Endothelial cell of hepatic sinusoid (primary cell): Measurements from ENCODE around the gene SPINK6.

Experiments used
- in situ Hi-C: cut with HindIII; loops from 2 replicates; pipeline ENCODE4 v1.10.0; 2017; ENCODE audit warnings: low sequenced_read_pairs

Gene SPINK6, protein sequence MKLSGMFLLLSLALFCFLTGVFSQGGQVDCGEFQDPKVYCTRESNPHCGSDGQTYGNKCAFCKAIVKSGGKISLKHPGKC

GRCh38 chr5:148202531-148203203 is at the start of gene SPINK6:
Gene SPINK6 (plus strand): TSS chr5:148203042. CDS start chr5:148203097, 55 bp downstream.
- in situ Hi-C loops = no loop called here

GRCh38 chr5:148156609-148157008 is 46.2 kb upstream of the SPINK6 start:
- in situ Hi-C loops = no loop called here

DNA sequence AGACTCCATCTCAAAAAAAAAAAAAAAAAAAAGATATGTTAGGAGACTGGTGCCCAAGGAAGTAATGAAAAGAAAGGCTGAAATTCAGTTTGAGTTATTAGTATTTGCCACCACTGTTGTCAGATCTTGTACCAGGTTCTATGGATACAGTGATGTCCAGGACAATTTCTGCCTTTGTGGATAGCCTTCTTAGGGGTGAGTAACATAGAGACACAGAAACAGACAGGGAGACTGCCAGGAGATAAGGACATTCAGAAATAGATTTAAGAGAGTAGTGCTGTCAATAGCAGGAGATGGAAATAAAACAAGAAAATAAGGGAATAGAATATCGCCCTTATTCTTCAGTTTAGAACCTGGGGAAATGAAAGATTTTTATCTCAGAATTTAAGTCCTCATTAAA is 40.8 kb upstream of the SPINK6 start:
- in situ Hi-C loops = no loop called here

GRCh38 chr5:148163345-148163744 is 39.5 kb upstream of the SPINK6 start:
- in situ Hi-C loops = no loop called here

- in situ Hi-C loops = no loop called here
These were observed 36.1 kb upstream of the SPINK6 start for GRCh38 chr5:148166550-148167283.

DNA sequence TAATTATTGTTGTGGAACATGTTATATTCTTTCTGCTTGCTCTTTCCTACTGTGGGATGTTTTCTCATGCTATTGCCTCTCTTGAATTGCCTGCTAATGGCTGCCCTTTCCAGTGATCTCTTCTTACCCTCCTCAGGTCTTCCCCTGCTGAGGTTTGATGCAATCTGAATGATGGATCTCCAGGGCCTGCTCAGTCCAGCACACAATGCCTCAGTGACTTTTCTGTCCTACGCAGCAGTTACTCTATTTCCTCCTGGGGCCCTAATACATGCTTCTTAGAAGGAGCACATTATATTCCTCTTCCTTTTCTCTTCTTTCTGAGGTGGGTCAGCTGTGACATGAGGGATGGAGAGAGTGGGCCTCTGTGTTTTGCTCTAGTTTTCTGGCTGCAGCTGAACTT is 34.6 kb upstream of the SPINK6 start, which contains the start of gene SPINK14:
SPINK14 (plus strand) TSS at position 301 of the 400 bp plus-strand sequence. CDS start 1,187 bp downstream, outside the sequence.
- in situ Hi-C loops = no loop called here

GRCh38 chr5:148172377-148172776 is 30.5 kb upstream of the SPINK6 start:
- in situ Hi-C loops = no loop called here

- in situ Hi-C loops = loop anchor here (25.0 kb wide), 1 partner anchor 911 kb away; no protein-coding TSS in a partner anchor
These were observed 26.4 kb upstream of the SPINK6 start for GRCh38 chr5:148176480-148176879.

DNA sequence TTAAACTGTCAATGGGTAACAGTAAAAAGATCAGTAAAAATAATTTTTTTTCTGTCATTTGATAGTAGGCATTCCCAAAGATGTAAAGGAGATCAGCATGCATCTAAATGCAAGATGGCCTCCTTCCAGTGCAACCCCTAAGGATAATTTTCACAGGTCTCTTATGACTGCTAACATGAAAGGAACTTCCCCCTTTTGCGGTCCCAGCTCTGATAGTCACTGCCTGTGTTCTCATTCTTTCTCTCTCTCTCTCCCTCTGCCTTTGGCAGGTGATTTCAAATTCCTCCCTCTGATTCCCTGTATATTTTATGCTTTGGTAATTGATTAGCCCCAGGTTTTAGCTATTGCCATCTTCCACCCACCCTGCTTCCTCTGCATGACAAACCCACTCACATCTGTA is 25.6 kb upstream of the SPINK6 start:
- in situ Hi-C loops = loop anchor here (25.0 kb wide), 1 partner anchor 910 kb away; no protein-coding TSS in a partner anchor

GRCh38 chr5:148179234-148179824 is 23.5 kb upstream of the SPINK6 start:
- in situ Hi-C loops = loop anchor here (25.0 kb wide), 1 partner anchor 908 kb away; no protein-coding TSS in a partner anchor

DNA sequence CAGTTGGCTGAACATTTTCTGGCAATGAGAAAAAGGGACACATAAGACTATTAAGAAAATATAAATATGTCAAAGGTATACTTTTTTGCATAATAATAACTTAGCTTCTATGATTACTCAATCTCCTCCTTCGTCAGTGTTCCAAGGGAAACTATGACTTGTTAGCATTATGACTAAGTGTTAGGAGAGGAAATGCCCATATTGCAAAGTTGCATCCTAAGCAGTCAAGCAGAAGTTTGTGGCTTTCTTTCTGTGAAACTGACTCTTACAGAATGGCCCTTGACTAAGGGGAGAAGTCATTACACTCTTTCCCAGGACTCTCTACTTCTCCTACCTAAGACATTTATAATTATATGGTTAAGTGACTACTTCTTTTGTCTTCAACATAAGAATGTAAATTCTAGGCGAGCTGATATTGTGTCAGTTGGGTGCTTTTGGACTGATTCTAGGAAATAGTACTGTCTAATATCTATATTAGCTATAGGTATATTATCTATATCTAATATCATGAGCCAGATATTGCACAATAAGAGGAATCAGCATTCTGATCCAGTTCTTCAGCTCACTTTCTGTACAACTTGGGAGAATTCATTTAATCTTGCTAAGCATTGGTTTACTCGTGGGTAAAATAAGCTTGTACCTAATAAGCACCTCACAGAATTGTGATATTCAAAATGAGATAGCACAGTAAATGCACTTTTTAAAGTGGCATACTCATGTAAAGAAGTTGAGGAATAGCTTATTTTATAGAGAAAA is 16.4 kb upstream of the SPINK6 start:
- in situ Hi-C loops = loop anchor here (25.0 kb wide), 1 partner anchor 901 kb away; no protein-coding TSS in a partner anchor

DNA sequence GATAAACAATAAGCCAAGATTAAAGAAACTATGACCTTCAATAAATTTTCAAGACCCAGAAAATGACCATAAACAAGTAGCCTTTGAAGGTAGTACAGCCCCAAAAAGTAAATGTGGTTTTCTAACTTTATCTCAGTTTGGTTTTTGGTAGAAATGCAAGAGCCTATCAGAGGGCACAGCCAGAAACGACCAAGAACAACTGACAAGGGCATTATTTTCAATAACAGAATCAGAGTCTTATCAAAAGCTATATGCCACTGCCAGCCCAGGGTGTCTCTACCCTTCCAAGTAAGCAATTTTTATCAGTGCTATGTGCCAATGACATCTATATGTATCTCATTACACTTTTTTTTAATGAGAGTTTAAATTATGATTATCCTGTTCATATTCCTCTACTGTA is 11.8 kb upstream of the SPINK6 start:
- in situ Hi-C loops = loop anchor here (25.0 kb wide), 1 partner anchor 896 kb away; no protein-coding TSS in a partner anchor

- in situ Hi-C loops = loop anchor here (25.0 kb wide), 1 partner anchor 894 kb away; no protein-coding TSS in a partner anchor
These were observed 9.6 kb upstream of the SPINK6 start for GRCh38 chr5:148193202-148193601.

DNA sequence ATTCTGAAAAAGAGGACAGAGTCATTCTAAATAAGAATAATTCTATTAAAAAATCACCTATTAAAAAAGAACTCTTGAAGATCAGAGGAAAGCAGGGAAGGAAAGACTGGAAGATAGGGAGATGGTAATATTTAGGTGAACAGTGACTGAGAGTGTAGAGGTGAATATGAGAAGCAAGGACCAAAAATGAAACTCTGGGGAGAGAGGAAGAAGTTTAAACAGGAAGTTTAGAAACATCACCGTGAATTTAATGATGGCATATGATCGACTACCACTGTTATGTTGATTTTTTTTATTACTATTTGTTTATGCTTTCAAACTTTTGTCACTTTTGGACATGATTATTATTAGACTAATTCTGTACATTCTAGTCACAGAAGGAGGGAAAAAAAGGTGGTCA is 1.7 kb upstream of the SPINK6 start:
- in situ Hi-C loops = no loop called here

GRCh38 chr5:148205044-148205806 is 2.4 kb downstream of the SPINK6 start:
- in situ Hi-C loops = no loop called here

GRCh38 chr5:148205865-148206264 is 3.0 kb downstream of the SPINK6 start:
- in situ Hi-C loops = no loop called here

- in situ Hi-C loops = no loop called here
These were observed 3.8 kb downstream of the SPINK6 start for GRCh38 chr5:148206620-148207019.

GRCh38 chr5:148208226-148208625 is 5.4 kb downstream of the SPINK6 start:
- in situ Hi-C loops = no loop called here

DNA sequence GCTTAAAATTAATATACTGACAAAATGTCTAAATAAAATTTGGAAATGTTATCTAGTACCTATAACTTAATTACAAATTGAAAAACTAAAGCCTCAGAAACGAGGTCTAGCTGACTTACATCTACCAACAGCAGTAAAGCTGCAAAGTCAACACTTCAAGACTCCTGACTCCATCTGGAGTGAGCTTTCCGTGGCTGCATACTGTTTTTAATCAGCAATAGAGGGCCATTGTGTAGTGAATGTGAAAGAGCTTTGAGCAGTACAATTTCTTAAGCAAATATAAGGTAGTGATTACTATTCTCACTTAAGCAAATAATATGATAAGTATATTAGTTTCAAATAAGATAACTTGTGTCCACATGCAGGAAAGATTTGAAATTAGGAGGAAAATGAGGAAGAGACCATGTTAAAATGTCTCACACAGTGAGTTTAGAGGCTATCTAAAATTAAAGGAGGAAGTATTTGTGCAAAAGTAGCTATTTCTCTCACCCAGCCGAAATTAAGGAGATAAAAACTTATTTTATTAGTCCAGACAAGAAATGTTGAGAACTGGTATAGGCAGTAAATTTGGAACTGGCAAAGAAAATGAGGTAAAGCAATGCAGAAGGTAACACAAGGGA is 6.4 kb downstream of the SPINK6 start:
- in situ Hi-C loops = no loop called here
